SK-N-SH (cell line): ENCODE results near the gene MAPK11. TPM values are rescaled to one million over a fixed set of nuclear protein-coding genes. Genes with fewer than 3 reads are reported as not detected.

Experiments
- CTCF ChIA-PET: fragments of 300-600, 350-600 bp; formaldehyde crosslinking; extraction: SDS; loops from one replicate; lab custom pipeline; 2021; lab: Yijun Ruan, JAX
- POLR2A ChIA-PET: fragments of 350-600 bp; sonication (Branson Sonifier 250); formaldehyde crosslinking; extraction: SDS; loops from one replicate; lab custom pipeline; 2020; ENCODE audit warnings: antibody characterized with exemption, inconsistent platforms; lab: Yijun Ruan, JAX
- DNase-seq: peaks from one replicate; pipeline ENCODE4 v3.0.0; 2012
- H2AFZ ChIP-seq: fragments of 200-600 bp; sonication (generic); 2 replicates; pipeline ENCODE4 v1.8.1; 2016; ENCODE audit warnings: antibody characterized with exemption, mild to moderate bottlenecking, low read depth
- H3F3A ChIP-seq: fragments of 200-600 bp; sonication (generic); replicated peaks from 2 replicates; pipeline ENCODE3; 2016; ENCODE audit warnings: antibody characterized with exemption, mild to moderate bottlenecking; ENCODE audit not compliant: insufficient read depth
- H3K27ac ChIP-seq, 2 experiments: fragments of 200-500 bp in 1 of 2; fragments of 200-600 bp in 1 of 2; sonication (Bioruptor generic) in 1 of 2; sonication (generic), shearing (Covaris generic) in 1 of 2; 2 replicates each; pipeline versions ENCODE4 v1.5.1 to v1.6.1; 2014 to 2016; ENCODE audit warnings: low read depth in 2 of 2, inconsistent platforms in 1 of 2, low read length in 1 of 2, mild to moderate bottlenecking in 1 of 2, mixed read lengths in 1 of 2
- H3K27me3 ChIP-seq: fragments of 200-600 bp; sonication (generic), shearing (Covaris generic); 2 replicates; pipeline ENCODE4 v1.6.1; 2016; ENCODE audit warnings: mixed run types; ENCODE audit not compliant: insufficient read depth
- H3K36me3 ChIP-seq, 2 experiments: fragments of 200-500 bp in 1 of 2; fragments of 200-600 bp in 1 of 2; sonication (Bioruptor generic) in 1 of 2; sonication (generic) in 1 of 2; replicated peaks in 1 of 2; 2 replicates each; pipeline versions ENCODE3 to v1.5.1; 2014 to 2016; ENCODE audit warnings: low read length in 1 of 2, mild to moderate bottlenecking in 1 of 2; ENCODE audit not compliant: insufficient read depth in 2 of 2, control insufficient read depth in 1 of 2
- H3K4me1 ChIP-seq, 2 experiments: fragments of 200-500 bp in 1 of 2; fragments of 200-600 bp in 1 of 2; sonication (Bioruptor generic) in 1 of 2; sonication (generic), shearing (Covaris generic) in 1 of 2; 2 replicates each; pipeline versions ENCODE4 v1.5.1 to v1.6.1; 2014 to 2016; ENCODE audit warnings: low read depth in 1 of 2, low read length in 1 of 2, mixed run types in 1 of 2; ENCODE audit not compliant: insufficient read depth in 2 of 2, control insufficient read depth in 1 of 2
- H3K4me2 ChIP-seq: fragments of 200-600 bp; sonication (generic), shearing (Covaris generic); 2 replicates; pipeline ENCODE4 v1.6.1; 2017; ENCODE audit warnings: mixed run types
- H3K4me3 ChIP-seq, 2 experiments: fragments of 200-500 bp in 1 of 2; fragments of 200-600 bp in 1 of 2; sonication (Bioruptor generic) in 1 of 2; sonication (generic), shearing (Covaris generic) in 1 of 2; 2 replicates each; pipeline versions ENCODE4 v1.5.1 to v1.8.1; 2014 to 2016; ENCODE audit warnings: low read depth in 2 of 2, inconsistent platforms in 1 of 2, low read length in 1 of 2, mild to moderate bottlenecking in 1 of 2, mixed read lengths in 1 of 2, moderate library complexity in 1 of 2
- H3K79me2 ChIP-seq: fragments of 200-600 bp; sonication (generic); 2 replicates; pipeline ENCODE4 v1.8.1; 2017; ENCODE audit warnings: mild to moderate bottlenecking; ENCODE audit not compliant: insufficient read depth
- H3K9ac ChIP-seq: fragments of 200-600 bp; sonication (generic); 2 replicates; pipeline ENCODE4 v1.6.1; 2017; ENCODE audit warnings: mixed run types
- H3K9me2 ChIP-seq: fragments of 200-600 bp; sonication (generic); 2 replicates; pipeline ENCODE4 v1.6.1; 2017; ENCODE audit warnings: mixed run types
- H3K9me3 ChIP-seq: fragments of 200-600 bp; sonication (generic); 2 replicates; pipeline ENCODE4 v1.6.1; 2017; ENCODE audit warnings: mixed run types, mild to moderate bottlenecking, moderate library complexity
- H4K20me1 ChIP-seq: fragments of 200-600 bp; sonication (generic); 2 replicates; pipeline ENCODE4 v1.6.1; 2017; ENCODE audit warnings: mild to moderate bottlenecking, mixed run types; ENCODE audit not compliant: insufficient read depth
- CTCF ChIP-seq: fragments of 200-600 bp; sonication (generic); IDR thresholded peaks from 2 replicates; pipeline ENCODE4 v1.6.1; 2017; ENCODE audit warnings: antibody characterized with exemption, mild to moderate bottlenecking, moderate library complexity
- JUND ChIP-seq: IDR thresholded peaks from 2 replicates; pipeline ENCODE4 v1.4.0; 2012
- NRF1 ChIP-seq: IDR thresholded peaks from 2 replicates; pipeline ENCODE4 v1.6.1; 2012; ENCODE audit warnings: low read depth, mild to moderate bottlenecking, low read length
- REST ChIP-seq: IDR thresholded peaks from 2 replicates; pipeline ENCODE4 v1.6.1; 2012; ENCODE audit warnings: mild to moderate bottlenecking, low read depth, low read length, moderate library complexity
- SMC3 ChIP-seq: IDR thresholded peaks from 2 replicates; pipeline ENCODE4 v1.6.1; 2012; ENCODE audit warnings: low read depth, low read length, improper control_type of control experiment
- YY1 ChIP-seq: IDR thresholded peaks from 2 replicates; pipeline ENCODE4 v1.4.0; 2012; ENCODE audit warnings: low read depth, mild to moderate bottlenecking
- WGBS: methylation state at CpG from one replicate; pipeline ENCODE4 v1.1.6; 2017; ENCODE audit warnings: low lambda C conversion rate; 5-methylcytosine and 5-hydroxymethylcytosine counted together
- polyA plus RNA-seq, 3 experiments: library from polyadenylated mRNA; depleted of rRNA; stranded (reverse); fragments of >200 nt; gene quantifications; 2 replicates each; pipeline ENCODE4 v1.2.3, GENCODE V29; 2012
- TF ChIP-seq, protein P1 (sequence below): fragments of 150-350 bp; IDR thresholded peaks from 2 replicates; pipeline ENCODE4 v1.6.1; 2016; ENCODE audit warnings: mild to moderate bottlenecking, low read depth, low read length
- TF ChIP-seq, protein P2 (sequence below): IDR thresholded peaks from 2 replicates; pipeline ENCODE4 v1.4.0; 2012; ENCODE audit warnings: low read depth, borderline replicate concordance

The MAPK11 gene
- polyA plus RNA-seq, 1 of the 3 experiments (the other 2 are of a cell fraction) = 36.0 TPM

- no peaks in the 10 kb centered on the region for H3K27me3 ChIP-seq
- H3K27ac ChIP-seq = peak overlapping the region; percentile 48 to 95
- H3K36me3 ChIP-seq = peaks cover 3 to 11% of the 10 kb centered on the region in 2 experiments
- no peak for DNase-seq
- H3F3A ChIP-seq = peaks cover 19% of the 10 kb centered on the region
- H3K4me1 ChIP-seq = peaks cover 41 to 64% of the 10 kb centered on the region in 2 experiments; a peak in 3 of 4 replicates
- no peaks in the 10 kb centered on the region for H3K9me2 ChIP-seq
- WGBS = 76% methylated on average over 3 of the region's 7 CpGs
- no peak overlapping the region for H2AFZ ChIP-seq
- H4K20me1 ChIP-seq = peaks cover 53% of the 10 kb centered on the region
- peak overlapping the region; percentile 100 for H3K4me2 ChIP-seq
- no peak overlapping the region for H3K4me3 ChIP-seq
- POLR2A ChIA-PET = no interaction called here
- TF ChIP-seq JUND (no peak), SMC3 (no peak), CTCF (no peak), NRF1 (no peak), YY1 (no peak), REST (no peak)
- TF ChIP-seq, protein P1, sequence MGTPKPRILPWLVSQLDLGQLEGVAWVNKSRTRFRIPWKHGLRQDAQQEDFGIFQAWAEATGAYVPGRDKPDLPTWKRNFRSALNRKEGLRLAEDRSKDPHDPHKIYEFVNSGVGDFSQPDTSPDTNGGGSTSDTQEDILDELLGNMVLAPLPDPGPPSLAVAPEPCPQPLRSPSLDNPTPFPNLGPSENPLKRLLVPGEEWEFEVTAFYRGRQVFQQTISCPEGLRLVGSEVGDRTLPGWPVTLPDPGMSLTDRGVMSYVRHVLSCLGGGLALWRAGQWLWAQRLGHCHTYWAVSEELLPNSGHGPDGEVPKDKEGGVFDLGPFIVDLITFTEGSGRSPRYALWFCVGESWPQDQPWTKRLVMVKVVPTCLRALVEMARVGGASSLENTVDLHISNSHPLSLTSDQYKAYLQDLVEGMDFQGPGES = no peak
- TF ChIP-seq, protein P2, sequence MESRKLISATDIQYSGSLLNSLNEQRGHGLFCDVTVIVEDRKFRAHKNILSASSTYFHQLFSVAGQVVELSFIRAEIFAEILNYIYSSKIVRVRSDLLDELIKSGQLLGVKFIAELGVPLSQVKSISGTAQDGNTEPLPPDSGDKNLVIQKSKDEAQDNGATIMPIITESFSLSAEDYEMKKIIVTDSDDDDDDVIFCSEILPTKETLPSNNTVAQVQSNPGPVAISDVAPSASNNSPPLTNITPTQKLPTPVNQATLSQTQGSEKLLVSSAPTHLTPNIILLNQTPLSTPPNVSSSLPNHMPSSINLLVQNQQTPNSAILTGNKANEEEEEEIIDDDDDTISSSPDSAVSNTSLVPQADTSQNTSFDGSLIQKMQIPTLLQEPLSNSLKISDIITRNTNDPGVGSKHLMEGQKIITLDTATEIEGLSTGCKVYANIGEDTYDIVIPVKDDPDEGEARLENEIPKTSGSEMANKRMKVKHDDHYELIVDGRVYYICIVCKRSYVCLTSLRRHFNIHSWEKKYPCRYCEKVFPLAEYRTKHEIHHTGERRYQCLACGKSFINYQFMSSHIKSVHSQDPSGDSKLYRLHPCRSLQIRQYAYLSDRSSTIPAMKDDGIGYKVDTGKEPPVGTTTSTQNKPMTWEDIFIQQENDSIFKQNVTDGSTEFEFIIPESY = no peak
- H3K9ac ChIP-seq = peak overlapping the region; percentile 43
- H3K79me2 ChIP-seq = peaks cover 83% of the 10 kb centered on the region
- CTCF ChIA-PET = interaction anchor here (1.1 to 4.1 kb wide), 8 partner anchors 9 to 260 kb away, joined by 3 to 28 read pairs (median 12); partner anchors contain the start of genes DENND6B and HDAC10
- no peaks in the 10 kb centered on the region for H3K9me3 ChIP-seq
Observed at GRCh38 chr22:50303515-50303847, 33.3 kb upstream of the MAPK11 start.
